Spleen (tissue), 11 donors: ENCODE results near the gene NAPB. TPM values are rescaled to one million over a fixed set of nuclear protein-coding genes. Genes with fewer than 3 reads are reported as not detected.

Experiments
- DNase-seq: peaks from one replicate; pipeline ENCODE4 v3.0.0-alpha.2; 2020
- H3K27ac ChIP-seq, 8 donors: fragments of 200-600 bp; sonication (generic) in 7 of 8; 1 replicate in 4 of 8; 2 replicates in 4 of 8; pipeline versions ENCODE4 v1.5.0 to v1.8.0; 2016 to 2021; ENCODE audit warnings: inconsistent platforms in 4 of 8, mild to moderate bottlenecking in 4 of 8, moderate library complexity in 1 of 8
- H3K27me3 ChIP-seq, 7 donors: fragments of 200-600 bp; sonication (generic) in 6 of 7; replicated peaks in 1 of 7; 1 replicate in 4 of 7; 2 replicates in 3 of 7; pipeline versions ENCODE4 v1.5.0 to v1.8.0; 2016 to 2021; ENCODE audit warnings: inconsistent platforms in 3 of 7, mild to moderate bottlenecking in 1 of 7
- H3K36me3 ChIP-seq, 6 donors: fragments of 200-600 bp; sonication (generic) in 5 of 6; 1 replicate in 4 of 6; 2 replicates in 2 of 6; pipeline versions ENCODE4 v1.5.0 to v1.8.0; 2016 to 2021; ENCODE audit warnings: inconsistent platforms in 2 of 6
- H3K4me1 ChIP-seq, 6 donors: fragments of 200-600 bp; sonication (generic) in 5 of 6; 1 replicate in 3 of 6; 2 replicates in 3 of 6; pipeline versions ENCODE4 v1.5.0 to v1.8.0; 2016 to 2021; ENCODE audit warnings: inconsistent platforms in 3 of 6
- H3K4me3 ChIP-seq, 8 donors: fragments of 200-600 bp; sonication (generic) in 7 of 8; 1 replicate in 4 of 8; 2 replicates in 4 of 8; pipeline versions ENCODE4 v1.5.0 to v1.8.0; 2016 to 2021; ENCODE audit warnings: inconsistent platforms in 4 of 8, mild to moderate bottlenecking in 4 of 8, moderate library complexity in 2 of 8
- H3K9me3 ChIP-seq, 8 donors: fragments of 200-600 bp; sonication (generic) in 7 of 8; 1 replicate in 4 of 8; 2 replicates in 4 of 8; pipeline versions ENCODE4 v1.5.0 to v1.8.0; 2016 to 2021; ENCODE audit warnings: inconsistent platforms in 4 of 8
- CTCF ChIP-seq, 11 experiments: fragments of 200-600 bp in 7 of 11; fragments of 450-650 bp in 4 of 11; sonication (generic) in 4 of 11; IDR thresholded peaks in 8 of 11; conservative IDR thresholded peaks in 3 of 11; 1 replicate in 7 of 11; 2 replicates in 4 of 11; pipeline versions ENCODE4 v1.4.0 to v1.8.0; 2016 to 2021; ENCODE audit warnings: antibody characterized with exemption in 11 of 11, inconsistent platforms in 4 of 11, mild to moderate bottlenecking in 1 of 11
- POLR2A ChIP-seq, 3 donors: fragments of 450-650 bp; IDR thresholded peaks; one replicate each; pipeline ENCODE4 v1.5.1; 2017; ENCODE audit warnings: antibody characterized with exemption in 3 of 3, mild to moderate bottlenecking in 1 of 3
- POLR2AphosphoS5 ChIP-seq, 3 donors: sonication (generic); formaldehyde crosslinking; IDR thresholded peaks; one replicate each; pipeline ENCODE4 v1.5.1; 2017; ENCODE audit warnings: antibody characterized with exemption in 3 of 3
- WGBS, 5 donors: extraction: QIAGEN DNeasy Blood & Tissue Kit in 3 of 5; methylation state at CpG; one replicate each; pipeline versions ENCODE4 v1.1.5 to v1.1.7; 2013 to 2018; 5-methylcytosine and 5-hydroxymethylcytosine counted together
- intact Hi-C: fragments of 100-400 bp; cut with DNase I; formaldehyde crosslinking; loops from one replicate; pipeline ENCODE4 v1.15.0; 2023; ENCODE audit warnings: low total_unique reads
- polyA plus RNA-seq, 3 donors: library from polyadenylated mRNA; stranded (reverse); fragments of 200-250 nt; gene quantifications; one replicate each; pipeline ENCODE4 v1.2.1, GENCODE V29; 2013
- total RNA-seq, 7 donors: library from RNA; depleted of rRNA in 3 of 7; stranded (reverse); fragments of >200 nt in 3 of 7; fragmentation: NEBNext Ultra II Directional in 4 of 7; extraction: Animal tissue kit (Norgen Biotek cat#: 25700) in 4 of 7; gene quantifications; one replicate each; pipeline versions ENCODE4 v1.1.0 to v1.2.1, GENCODE V29; 2016 to 2021
- donor health status: healthy with polysubstance abuse.
- donor health status: DM: no; HTN: no; CAD: no; lungs with moderate emphysema.
- donor health status: DM: no; HTN: no; CAD: no.
- donor health status: Bipolar disorder and iron deficiency.
- donor health status: healthy.
- donor health status: DM: no; HTN: no; CAD: no.
- donor health status: DM: yes; HTN: yes; CAD: no.

The NAPB gene
- total and polyA plus RNA-seq, 10 donors, result 3.4 to 31.9 (median 14.0) TPM

GRCh38 chr20:23406880-23407279 lies 14.4 kb downstream of the NAPB start:
- no peak for DNase-seq
- H3K9me3 ChIP-seq, result no peaks in the 10 kb centered on the region
- TF ChIP-seq POLR2AphosphoS5 (IDR thresholded peaks at IDR 0.05) (no peak), CTCF (IDR thresholded peaks at IDR 0.05 in 8 of 11, conservative IDR thresholded peaks at IDR 0.05 in 3 of 11) (no peak), POLR2A (IDR thresholded peaks at IDR 0.05) (no peak)
- no peaks in the 10 kb centered on the region for H3K27me3 ChIP-seq
- intact Hi-C loops, result no loop called here
- no peak overlapping the region for H3K27ac ChIP-seq
- peaks cover 0 to 47% (median 14%) of the 10 kb centered on the region in 6 donors for H3K4me1 ChIP-seq
- H3K36me3 ChIP-seq, result peaks cover 0 to 11% (median 3%) of the 10 kb centered on the region in 6 donors
- 80 to 96% (median 84%) methylated on average over 1 of the region's 1 CpG for WGBS, 5 donors
- no peak overlapping the region for H3K4me3 ChIP-seq

GRCh38 chr20:23404196-23404595 lies 17.1 kb downstream of the NAPB start:
- 82 to 90% (median 83%) methylated on average over 3 of the region's 3 CpGs for WGBS, 5 donors
- no peak overlapping the region for H3K4me3 ChIP-seq
- intact Hi-C loops, result no loop called here
- peaks cover 0 to 42% (median 13%) of the 10 kb centered on the region in 6 donors for H3K4me1 ChIP-seq
- TF ChIP-seq POLR2AphosphoS5 (IDR thresholded peaks at IDR 0.05), result no peak
- no peak for TF ChIP-seq POLR2A (IDR thresholded peaks at IDR 0.05)
- H3K27me3 ChIP-seq, result no peaks in the 10 kb centered on the region
- no peaks in the 10 kb centered on the region for H3K9me3 ChIP-seq
- no peak overlapping the region for H3K27ac ChIP-seq
- no peak for DNase-seq
- peaks cover 0 to 37% (median 7%) of the 10 kb centered on the region in 6 donors for H3K36me3 ChIP-seq

- TF ChIP-seq POLR2A (IDR thresholded peaks at IDR 0.05) (no peak), POLR2AphosphoS5 (IDR thresholded peaks at IDR 0.05) (no peak), CTCF (IDR thresholded peaks at IDR 0.05 in 8 of 11, conservative IDR thresholded peaks at IDR 0.05 in 3 of 11) (no peak)
- Histone ChIP-seq H3K27ac (no peak overlapping the region), H3K36me3 (peaks cover 0 to 41% (median 7%) of the 10 kb centered on the region in 6 donors), H3K27me3 (no peaks in the 10 kb centered on the region), H3K4me3 (no peak overlapping the region), H3K9me3 (no peaks in the 10 kb centered on the region), H3K4me1 (peaks cover 0 to 41% (median 13%) of the 10 kb centered on the region in 6 donors)
- 69 to 89% (median 84%) methylated on average over 5 of the region's 5 CpGs for WGBS, 5 donors
- intact Hi-C loops, result no loop called here
- DNase-seq, result no peak
Measured at GRCh38 chr20:23403751-23404150, 17.5 kb downstream of the NAPB start.

- Histone ChIP-seq H3K27ac (no peak overlapping the region), H3K27me3 (no peaks in the 10 kb centered on the region), H3K4me3 (no peak overlapping the region), H3K9me3 (no peaks in the 10 kb centered on the region), H3K36me3 (peaks cover 0 to 61% (median 7%) of the 10 kb centered on the region in 6 donors), H3K4me1 (peaks cover 0 to 40% (median 14%) of the 10 kb centered on the region in 6 donors)
- TF ChIP-seq POLR2A (IDR thresholded peaks at IDR 0.05), result no peak
- intact Hi-C loops, result no loop called here
- WGBS, 5 donors, result 74 to 84% (median 78%) methylated on average over 5 of the region's 5 CpGs
- no peak for DNase-seq
Measured at GRCh38 chr20:23401051-23401450, 20.2 kb downstream of the NAPB start.

- Histone ChIP-seq H3K9me3 (no peaks in the 10 kb centered on the region), H3K36me3 (peaks cover 0 to 75% (median 13%) of the 10 kb centered on the region in 6 donors), H3K27ac (no peak overlapping the region), H3K4me1 (peaks cover 0 to 40% (median 14%) of the 10 kb centered on the region in 6 donors), H3K27me3 (no peaks in the 10 kb centered on the region), H3K4me3 (no peak overlapping the region)
- DNase-seq, result no peak
- intact Hi-C loops, result no loop called here
- 65 to 77% (median 71%) methylated on average over 6 of the region's 6 CpGs for WGBS, 5 donors
- no peak for TF ChIP-seq POLR2A (IDR thresholded peaks at IDR 0.05)
- TF ChIP-seq CTCF (IDR thresholded peaks at IDR 0.05 in 8 of 11, conservative IDR thresholded peaks at IDR 0.05 in 3 of 11), result no peak
- no peak for TF ChIP-seq POLR2AphosphoS5 (IDR thresholded peaks at IDR 0.05)
Measured at GRCh38 chr20:23399568-23400241, 21.6 kb downstream of the NAPB start.
